Duodenal mucosa (tissue), 2 donors: Measurements from ENCODE around the gene SSRP1.
"Not testable (repeated sequence)": the region's sequence is repeated elsewhere in the genome, so short reads cannot be mapped to it uniquely, and the experiment has no call there.

Experiments used
- H3K27ac ChIP-seq: one replicate; pipeline ENCODE4 v1.7.0; 2013; ENCODE audit warnings: low read depth, low read length
- H3K27me3 ChIP-seq, 2 donors: one replicate each; pipeline ENCODE4 v1.7.0; 2013; ENCODE audit warnings: low read length in 2 of 2, control low read depth in 1 of 2; ENCODE audit not compliant: insufficient read depth in 2 of 2, control insufficient read depth in 1 of 2
- H3K36me3 ChIP-seq, 2 donors: one replicate each; pipeline ENCODE4 v1.7.0; 2013; ENCODE audit warnings: low read length in 2 of 2, control low read depth in 1 of 2; ENCODE audit not compliant: insufficient read depth in 2 of 2, control insufficient read depth in 1 of 2
- H3K4me1 ChIP-seq, 2 donors: one replicate each; pipeline ENCODE4 v1.7.0; 2013; ENCODE audit warnings: low read length in 2 of 2, control low read depth in 1 of 2; ENCODE audit not compliant: insufficient read depth in 2 of 2, control insufficient read depth in 1 of 2
- H3K4me3 ChIP-seq, 2 donors: one replicate each; pipeline ENCODE4 v1.7.0; 2013; ENCODE audit warnings: low read length in 2 of 2, low read depth in 1 of 2
- H3K9ac ChIP-seq, 2 donors: one replicate each; pipeline ENCODE4 v1.7.0; 2013; ENCODE audit warnings: low read length in 2 of 2, low read depth in 1 of 2
- H3K9me3 ChIP-seq, 2 donors: one replicate each; pipeline ENCODE4 v1.7.0; 2013; ENCODE audit warnings: low read length in 2 of 2, control low read depth in 1 of 2; ENCODE audit not compliant: control insufficient read depth in 1 of 2

The SSRP1 gene

DNA sequence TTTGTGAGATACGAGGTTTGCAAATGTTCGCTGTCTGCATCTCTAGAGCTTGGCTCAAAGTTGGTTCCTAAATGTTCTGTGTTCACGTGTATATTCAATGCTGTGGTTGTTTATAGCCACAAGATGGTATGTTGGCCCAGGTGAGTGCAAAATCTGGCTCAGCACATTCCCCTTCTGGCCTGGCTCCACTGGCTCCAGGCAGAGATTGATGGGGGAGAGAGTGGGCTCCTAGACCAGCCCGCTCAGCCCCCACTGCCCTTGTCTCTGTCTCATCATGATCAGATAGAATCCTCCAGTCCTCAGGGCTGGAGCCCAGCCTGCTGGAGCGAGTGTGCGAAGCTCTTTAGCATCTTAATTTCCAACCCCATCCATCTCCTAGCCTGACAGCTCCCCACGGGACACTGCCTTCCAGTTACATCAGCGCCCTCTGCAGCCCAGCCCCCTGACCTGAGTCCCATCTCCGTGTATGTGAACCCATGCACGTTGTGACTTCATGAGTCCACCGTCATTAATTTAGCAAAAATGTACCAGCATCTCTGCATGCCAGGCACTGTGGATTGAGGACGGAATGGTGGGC lies 4.4 kb upstream of the SSRP1 start:
- Histone ChIP-seq H3K9me3 (no peaks in the 10 kb centered on the region), H3K27me3 (peaks cover 3 to 5% of the 10 kb centered on the region in 2 donors), H3K4me1 (peaks cover 6 to 7% of the 10 kb centered on the region in 2 donors), H3K9ac (no peak overlapping the region), H3K4me3 (no peak overlapping the region), H3K27ac (no peak overlapping the region), H3K36me3 (no peaks in the 10 kb centered on the region)

DNA sequence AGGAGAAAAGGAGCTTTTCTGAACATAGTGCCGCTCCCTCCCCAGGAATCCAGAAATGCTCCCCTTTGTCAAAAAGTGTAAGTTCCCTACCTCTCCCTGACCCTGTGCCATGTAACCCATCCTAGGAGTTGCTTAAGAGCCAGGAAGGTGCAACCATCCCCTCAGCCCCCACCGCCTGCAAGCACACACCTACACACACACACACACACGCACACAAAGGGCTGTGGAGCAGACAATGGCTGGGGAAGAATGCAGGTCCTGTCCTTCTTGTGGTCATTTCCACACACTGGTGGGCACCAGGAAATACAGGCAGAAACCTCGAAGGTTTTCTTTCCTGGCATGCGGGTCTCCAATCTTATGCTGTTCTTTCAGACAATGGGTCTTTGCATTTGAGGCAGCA lies 3.6 kb upstream of the SSRP1 start:
- H3K4me3 ChIP-seq = no peak overlapping the region
- no peak overlapping the region for H3K27ac ChIP-seq
- H3K9ac ChIP-seq = no peak overlapping the region
- H3K36me3 ChIP-seq = peaks cover 0 to 1% of the 10 kb centered on the region in 2 donors
- peaks cover 3 to 5% of the 10 kb centered on the region in 2 donors for H3K27me3 ChIP-seq
- H3K9me3 ChIP-seq = no peaks in the 10 kb centered on the region
- H3K4me1 ChIP-seq = peaks cover 14% of the 10 kb centered on the region in 2 donors

DNA sequence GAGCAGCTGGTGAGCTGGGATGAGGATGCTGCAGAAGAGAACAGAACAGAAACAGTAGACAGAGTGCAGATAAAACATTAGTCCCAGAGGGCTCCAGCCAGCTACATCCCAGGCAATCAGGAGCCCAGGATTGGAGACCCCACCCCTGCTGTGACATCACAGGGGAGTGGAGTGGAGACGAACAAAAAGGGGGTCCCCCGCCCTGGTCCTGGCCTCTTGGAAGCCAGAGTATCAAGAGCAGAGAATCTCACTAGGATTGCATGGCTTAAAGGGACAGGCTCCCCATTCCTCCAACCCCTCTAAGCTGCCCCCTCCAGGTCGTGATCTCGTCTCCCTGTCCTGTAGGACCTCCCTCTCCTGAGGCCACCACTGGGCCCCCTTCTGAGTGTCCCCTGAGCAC lies 2.5 kb upstream of the SSRP1 start, which contains the start of gene P2RX3:
TSS of gene P2RX3 (plus strand) at position 211 of the 400 bp plus-strand sequence. CDS start 199 bp downstream, outside the sequence.
- no peak within 1 kb of the TSS for H3K27ac ChIP-seq
- peaks cover 15 to 19% of the 10 kb centered on the region in 2 donors for H3K4me1 ChIP-seq
- peaks cover 5 to 9% of the 10 kb centered on the region in 2 donors for H3K36me3 ChIP-seq
- H3K4me3 ChIP-seq = no peak within 1 kb of the TSS
- H3K9ac ChIP-seq = no peak within 1 kb of the TSS
- peaks cover 3 to 5% of the 10 kb centered on the region in 2 donors for H3K27me3 ChIP-seq
- no peaks in the 10 kb centered on the region for H3K9me3 ChIP-seq

DNA sequence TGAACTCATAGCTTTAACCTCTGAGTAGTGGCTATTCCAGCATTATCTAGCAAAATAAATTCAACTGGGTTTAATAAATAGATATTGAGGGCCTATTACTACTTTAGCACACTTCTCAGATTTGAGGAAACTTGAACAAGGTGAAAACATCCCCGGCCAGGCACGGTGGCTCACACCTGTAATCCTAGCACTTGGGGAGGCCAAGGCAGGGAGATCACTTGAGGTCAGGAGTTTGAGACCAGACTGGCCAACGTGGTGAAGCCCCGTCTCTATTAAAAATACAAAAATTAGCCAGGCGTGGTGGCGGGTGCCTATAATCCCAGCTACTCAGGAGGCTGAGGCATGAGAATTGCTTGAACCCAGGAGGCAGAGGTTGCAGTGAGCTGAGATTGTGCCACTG lies 1.2 kb upstream of the SSRP1 start:
- H3K36me3 ChIP-seq = peaks cover 17 to 22% of the 10 kb centered on the region in 2 donors
- not testable (repeated sequence) for H3K27me3 ChIP-seq, H3K27ac ChIP-seq, H3K4me3 ChIP-seq, H3K9me3 ChIP-seq
- H3K9ac ChIP-seq = peak overlapping the region in 1 of 2 donors; percentile 73
- peaks cover 15 to 19% of the 10 kb centered on the region in 2 donors for H3K4me1 ChIP-seq

DNA sequence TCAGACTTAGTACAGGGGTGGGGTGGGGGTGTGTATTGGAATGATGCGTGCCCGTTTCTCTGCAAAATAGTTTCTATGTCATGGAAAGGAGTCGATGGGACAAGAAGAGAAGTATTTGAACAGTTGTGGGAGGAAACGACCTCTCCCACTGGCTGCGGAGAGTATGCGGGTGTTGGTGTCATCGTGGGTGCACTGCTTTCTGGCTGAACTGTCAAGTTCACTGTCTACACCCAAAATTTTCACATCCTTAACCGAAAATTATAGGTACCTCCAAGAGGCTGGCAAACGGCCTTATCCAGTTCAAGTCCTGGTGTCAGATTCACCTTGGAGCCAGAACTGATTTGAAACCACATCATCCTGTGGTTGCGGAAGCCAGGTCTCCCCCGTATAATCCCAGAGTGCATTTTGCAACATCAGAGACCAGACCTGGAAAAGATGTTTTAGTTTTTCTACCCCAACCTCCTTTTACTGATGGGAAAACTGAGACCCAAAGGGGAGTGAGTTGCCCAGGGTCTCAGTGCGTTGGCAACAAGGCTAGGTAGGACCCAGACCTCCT lies 497 bp upstream of the SSRP1 start:
- Histone ChIP-seq H3K27me3 (peaks cover 2 to 3% of the 10 kb centered on the region in 2 donors), H3K27ac (peak overlapping the region; percentile 7), H3K9ac (peak overlapping the region; percentile 29 to 73), H3K36me3 (peaks cover 22 to 28% of the 10 kb centered on the region in 2 donors), H3K9me3 (no peaks in the 10 kb centered on the region), H3K4me1 (peaks cover 15 to 19% of the 10 kb centered on the region in 2 donors), H3K4me3 (peak overlapping the region; percentile 70 to 84)

DNA sequence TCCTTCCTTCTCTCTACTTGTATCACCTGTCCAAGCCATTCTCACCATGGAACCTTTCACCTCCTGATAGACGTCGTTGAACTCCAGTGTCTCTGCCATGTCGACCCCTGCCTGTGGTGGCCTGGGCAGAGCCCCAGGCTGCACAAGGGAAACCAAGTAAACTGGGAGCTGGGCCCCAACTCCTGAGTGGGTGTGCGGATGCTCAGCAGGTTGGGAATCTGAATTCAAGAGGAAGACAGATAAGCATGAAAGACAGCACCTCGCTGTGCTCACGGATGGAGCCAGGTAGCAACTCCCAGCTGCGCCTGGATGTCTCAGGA lies 709 bp downstream of the SSRP1 start:
- Histone ChIP-seq H3K4me3 (peak overlapping the region; percentile 70 to 84), H3K4me1 (peaks cover 15 to 19% of the 10 kb centered on the region in 2 donors), H3K9me3 (no peaks in the 10 kb centered on the region), H3K27ac (no peak overlapping the region), H3K36me3 (peaks cover 35 to 40% of the 10 kb centered on the region in 2 donors), H3K9ac (peak overlapping the region; percentile 75 to 76), H3K27me3 (no peaks in the 10 kb centered on the region)

DNA sequence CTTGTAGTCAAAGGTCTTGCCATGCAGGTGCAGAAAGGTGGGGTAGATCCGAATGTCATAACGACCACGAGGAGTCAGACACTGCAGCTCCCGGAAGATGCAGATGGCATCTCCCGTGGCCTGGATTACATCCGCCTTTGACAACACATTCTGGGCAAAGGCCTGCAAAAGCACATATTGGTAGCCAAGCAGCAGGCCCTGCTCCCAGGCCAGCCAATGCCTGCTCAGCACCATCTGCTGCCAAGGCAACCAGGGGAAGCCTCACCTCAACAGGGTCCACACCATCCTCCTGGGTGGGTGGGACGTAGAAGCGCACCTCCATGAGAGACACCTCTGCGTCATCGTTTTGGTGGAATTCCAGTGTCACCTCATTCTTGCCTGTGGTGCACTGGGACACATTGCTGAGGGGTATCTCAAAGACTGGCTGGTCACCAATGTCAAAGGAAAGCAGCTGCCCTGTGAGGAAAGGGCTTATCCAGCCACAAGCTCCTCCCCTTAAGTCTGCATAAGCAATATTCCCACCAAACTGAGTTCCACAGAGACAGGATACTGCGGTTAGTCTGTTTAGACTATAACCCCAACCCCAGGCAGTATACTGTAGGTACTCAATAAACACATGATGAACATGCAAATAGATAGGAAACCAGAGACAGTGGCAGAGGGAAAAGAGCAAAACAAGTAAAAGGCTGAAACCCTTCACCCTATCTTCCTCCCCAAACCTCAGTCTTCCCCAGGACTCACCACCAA lies 2.8 kb downstream of the SSRP1 start:
- H3K27me3 ChIP-seq = no peaks in the 10 kb centered on the region
- H3K4me1 ChIP-seq = peaks cover 15 to 19% of the 10 kb centered on the region in 2 donors
- no peaks in the 10 kb centered on the region for H3K9me3 ChIP-seq
- H3K36me3 ChIP-seq = peaks cover 54 to 61% of the 10 kb centered on the region in 2 donors
- no peak overlapping the region for H3K4me3 ChIP-seq
- no peak overlapping the region for H3K27ac ChIP-seq
- no peak overlapping the region for H3K9ac ChIP-seq

DNA sequence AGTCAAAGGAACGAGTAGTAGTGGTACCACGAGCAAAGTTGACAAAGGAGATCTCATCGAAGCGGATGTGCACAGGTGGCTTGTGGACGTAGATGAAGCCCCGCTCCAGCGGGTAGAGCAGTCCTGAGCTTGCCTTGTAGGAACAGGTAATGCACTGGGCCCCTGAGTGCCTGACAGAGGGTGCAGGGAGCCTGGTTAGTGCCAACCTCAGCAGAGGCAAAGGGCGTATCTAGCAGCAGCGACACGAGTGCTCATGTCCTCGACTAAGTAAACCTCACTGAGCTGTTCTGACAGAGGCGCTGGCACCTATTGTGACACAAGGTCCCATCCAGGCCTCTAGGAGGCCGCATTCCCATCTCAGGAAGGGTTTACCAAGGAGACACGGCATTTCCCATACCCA lies 4.0 kb downstream of the SSRP1 start:
- Histone ChIP-seq H3K27ac (no peak overlapping the region), H3K36me3 (peaks cover 66 to 73% of the 10 kb centered on the region in 2 donors), H3K9ac (no peak overlapping the region), H3K9me3 (no peaks in the 10 kb centered on the region), H3K27me3 (no peaks in the 10 kb centered on the region), H3K4me1 (peaks cover 15 to 19% of the 10 kb centered on the region in 2 donors), H3K4me3 (no peak overlapping the region)

DNA sequence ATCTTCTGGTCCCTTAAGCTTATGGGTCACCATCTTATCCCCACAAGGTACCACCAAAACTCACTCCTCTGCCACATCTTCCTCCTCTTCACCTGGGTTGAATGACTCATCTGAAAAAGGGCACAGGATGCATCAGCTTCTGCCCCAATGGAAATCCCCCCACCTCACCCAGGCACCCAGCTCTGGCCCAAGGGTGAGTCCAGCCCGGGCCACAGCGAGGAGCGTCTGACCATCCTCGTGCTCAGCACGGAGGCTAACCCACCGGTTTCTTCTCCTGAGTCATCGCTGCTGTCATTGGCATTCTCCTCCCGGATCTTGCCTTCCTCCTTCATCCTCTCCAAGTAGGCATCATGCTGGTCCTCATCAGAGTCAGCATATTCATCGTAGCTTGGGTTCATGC lies 5.7 kb downstream of the SSRP1 start:
- H3K27ac ChIP-seq = no peak overlapping the region
- peaks cover 66 to 82% of the 10 kb centered on the region in 2 donors for H3K36me3 ChIP-seq
- H3K4me1 ChIP-seq = peaks cover 22 to 28% of the 10 kb centered on the region in 2 donors
- H3K9me3 ChIP-seq = no peaks in the 10 kb centered on the region
- H3K27me3 ChIP-seq = no peaks in the 10 kb centered on the region
- no peak overlapping the region for H3K4me3 ChIP-seq
- no peak overlapping the region for H3K9ac ChIP-seq

DNA sequence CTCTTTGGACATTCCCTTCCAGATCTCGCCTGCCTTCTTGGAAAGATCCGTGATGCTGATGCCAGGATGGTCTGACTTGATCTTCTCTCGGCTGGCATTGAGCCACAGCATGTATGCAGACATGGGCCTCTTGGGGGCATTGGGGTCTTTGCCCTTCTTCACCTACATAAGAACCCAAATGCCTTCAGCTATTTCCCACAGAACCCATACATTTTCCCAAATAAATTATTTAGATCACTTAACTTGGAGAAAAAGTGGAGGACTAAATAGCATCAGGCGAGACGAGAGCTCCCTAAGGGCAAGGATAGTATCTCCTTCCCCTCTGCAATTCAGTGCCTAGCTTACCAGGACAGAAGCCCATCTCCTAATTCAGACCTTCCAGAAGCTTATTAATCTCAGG lies 8.0 kb downstream of the SSRP1 start:
- H3K36me3 ChIP-seq = peaks cover 57 to 69% of the 10 kb centered on the region in 2 donors
- no peak overlapping the region for H3K4me3 ChIP-seq
- H3K27ac ChIP-seq = no peak overlapping the region
- H3K9me3 ChIP-seq = no peaks in the 10 kb centered on the region
- H3K4me1 ChIP-seq = peaks cover 25 to 28% of the 10 kb centered on the region in 2 donors
- H3K9ac ChIP-seq = no peak overlapping the region
- H3K27me3 ChIP-seq = no peaks in the 10 kb centered on the region
